ENCODE results near the gene ZNF787. TPM values are rescaled to one million over a fixed set of nuclear protein-coding genes. Genes with fewer than 3 reads are reported as not detected.
A peak's percentile ranks its signal among the peaks of the same experiment; 100 is the strongest.

ZNF787 gene
- total and polyA plus RNA-seq, 4 donors, result 6.6 to 25.5 (median 18.0) TPM

GRCh38 chr19:56132316-56132822 lies 11.3 kb upstream of the ZNF787 start:
- no peaks in the 10 kb centered on the region for H3K27me3 ChIP-seq (ENCODE audit: control insufficient read depth in 1 of 2, insufficient read depth in 2 of 2, low read length in 1 of 2)
- H3K9me3 ChIP-seq (ENCODE audit: control insufficient read depth, low read length), result no peaks in the 10 kb centered on the region
- no peaks in the 10 kb centered on the region for H3K36me3 ChIP-seq (ENCODE audit: control insufficient read depth in 1 of 2, insufficient read depth in 2 of 2, low read length in 1 of 2)
- DNase-seq, result no peak
- peak overlapping the region; percentile 67 to 80 for H3K27ac ChIP-seq (ENCODE audit: low read depth in 1 of 2, low read length in 2 of 2)
- ATAC-seq (ENCODE audit: low FRiP score), result peak; percentile 81
- WGBS, 2 donors, result 4 to 8% methylated on average over 14 of the region's 14 CpGs
- H3K4me1 ChIP-seq (ENCODE audit: control insufficient read depth in 1 of 2, insufficient read depth in 2 of 2, low read length in 2 of 2), result no peaks in the 10 kb centered on the region
- intact Hi-C loops (cut with DNase I), result no loop called here
- no peak overlapping the region for H3K4me3 ChIP-seq (ENCODE audit: low read length in 2 of 2)

GRCh38 chr19:56131651-56132050 lies 10.6 kb upstream of the ZNF787 start:
- ATAC-seq (ENCODE audit: low FRiP score), result no peak
- no peak for DNase-seq
- Histone ChIP-seq H3K4me1 (ENCODE audit: control insufficient read depth in 1 of 2, insufficient read depth in 2 of 2, low read length in 2 of 2) (no peaks in the 10 kb centered on the region), H3K27me3 (ENCODE audit: control insufficient read depth in 1 of 2, insufficient read depth in 2 of 2, low read length in 1 of 2) (no peaks in the 10 kb centered on the region), H3K27ac (ENCODE audit: low read depth in 1 of 2, low read length in 2 of 2) (peak overlapping the region in 1 of 2 donors; percentile 34), H3K36me3 (ENCODE audit: control insufficient read depth in 1 of 2, insufficient read depth in 2 of 2, low read length in 1 of 2) (no peaks in the 10 kb centered on the region), H3K4me3 (ENCODE audit: low read length in 2 of 2) (no peak overlapping the region), H3K9me3 (ENCODE audit: control insufficient read depth, low read length) (no peaks in the 10 kb centered on the region)
- intact Hi-C loops (cut with DNase I), result no loop called here
- WGBS, 2 donors, result 91 to 98% methylated on average over 8 of the region's 8 CpGs

GRCh38 chr19:56130006-56130405 lies 8.9 kb upstream of the ZNF787 start:
- no peak overlapping the region for H3K27ac ChIP-seq (ENCODE audit: low read depth in 1 of 2, low read length in 2 of 2)
- DNase-seq, result no peak
- H3K27me3 ChIP-seq (ENCODE audit: control insufficient read depth in 1 of 2, insufficient read depth in 2 of 2, low read length in 1 of 2), result no peaks in the 10 kb centered on the region
- no peak overlapping the region for H3K4me3 ChIP-seq (ENCODE audit: low read length in 2 of 2)
- no peaks in the 10 kb centered on the region for H3K9me3 ChIP-seq (ENCODE audit: control insufficient read depth, low read length)
- WGBS, 2 donors, result 78 to 85% methylated on average over 7 of the region's 7 CpGs
- no peaks in the 10 kb centered on the region for H3K36me3 ChIP-seq (ENCODE audit: control insufficient read depth in 1 of 2, insufficient read depth in 2 of 2, low read length in 1 of 2)
- no peak for ATAC-seq (ENCODE audit: low FRiP score)
- intact Hi-C loops (cut with DNase I), result no loop called here
- H3K4me1 ChIP-seq (ENCODE audit: control insufficient read depth in 1 of 2, insufficient read depth in 2 of 2, low read length in 2 of 2), result no peaks in the 10 kb centered on the region

- ATAC-seq (ENCODE audit: low FRiP score) (no peak), DNase-seq (no peak)
- intact Hi-C loops (cut with DNase I), result loop anchor here in 1 of 2 donors (10.0 kb wide), 2 partner anchors 472 to 1662 kb away; partner anchors contain the start of genes LENG9 and U2AF2
- no peaks in the 10 kb centered on the region for H3K27me3 ChIP-seq (ENCODE audit: control insufficient read depth in 1 of 2, insufficient read depth in 2 of 2, low read length in 1 of 2)
- 85 to 89% methylated on average over 19 of the region's 19 CpGs for WGBS, 2 donors
- no peaks in the 10 kb centered on the region for H3K9me3 ChIP-seq (ENCODE audit: control insufficient read depth, low read length)
- H3K4me1 ChIP-seq (ENCODE audit: control insufficient read depth in 1 of 2, insufficient read depth in 2 of 2, low read length in 2 of 2), result no peaks in the 10 kb centered on the region
- H3K36me3 ChIP-seq (ENCODE audit: control insufficient read depth in 1 of 2, insufficient read depth in 2 of 2, low read length in 1 of 2), result no peaks in the 10 kb centered on the region
- H3K4me3 ChIP-seq (ENCODE audit: low read length in 2 of 2), result no peak overlapping the region
- no peak overlapping the region for H3K27ac ChIP-seq (ENCODE audit: low read depth in 1 of 2, low read length in 2 of 2)
These were observed 6.1 kb upstream of the ZNF787 start for GRCh38 chr19:56126983-56127780.

GRCh38 chr19:56125806-56126590 lies 4.9 kb upstream of the ZNF787 start:
- DNase-seq (no peak), ATAC-seq (ENCODE audit: low FRiP score) (no peak)
- intact Hi-C loops (cut with DNase I), result loop anchor here in 1 of 2 donors (10.0 kb wide), 2 partner anchors 471 to 1661 kb away; partner anchors contain the start of genes LENG9 and U2AF2
- WGBS, 2 donors, result 76 to 79% methylated on average over 16 of the region's 16 CpGs
- no peaks in the 10 kb centered on the region for H3K36me3 ChIP-seq (ENCODE audit: control insufficient read depth in 1 of 2, insufficient read depth in 2 of 2, low read length in 1 of 2)
- no peaks in the 10 kb centered on the region for H3K27me3 ChIP-seq (ENCODE audit: control insufficient read depth in 1 of 2, insufficient read depth in 2 of 2, low read length in 1 of 2)
- no peak overlapping the region for H3K27ac ChIP-seq (ENCODE audit: low read depth in 1 of 2, low read length in 2 of 2)
- H3K4me3 ChIP-seq (ENCODE audit: low read length in 2 of 2), result no peak overlapping the region
- H3K9me3 ChIP-seq (ENCODE audit: control insufficient read depth, low read length), result no peaks in the 10 kb centered on the region
- no peaks in the 10 kb centered on the region for H3K4me1 ChIP-seq (ENCODE audit: control insufficient read depth in 1 of 2, insufficient read depth in 2 of 2, low read length in 2 of 2)

- no peak for ATAC-seq (ENCODE audit: low FRiP score)
- intact Hi-C loops (cut with DNase I), result loop anchor here in 1 of 2 donors (10.0 kb wide), 2 partner anchors 470 to 1660 kb away; partner anchors contain the start of genes LENG9 and U2AF2
- Histone ChIP-seq H3K9me3 (ENCODE audit: control insufficient read depth, low read length) (no peaks in the 10 kb centered on the region), H3K4me1 (ENCODE audit: control insufficient read depth in 1 of 2, insufficient read depth in 2 of 2, low read length in 2 of 2) (no peaks in the 10 kb centered on the region), H3K36me3 (ENCODE audit: control insufficient read depth in 1 of 2, insufficient read depth in 2 of 2, low read length in 1 of 2) (no peaks in the 10 kb centered on the region), H3K4me3 (ENCODE audit: low read length in 2 of 2) (no peak overlapping the region), H3K27ac (ENCODE audit: low read depth in 1 of 2, low read length in 2 of 2) (no peak overlapping the region), H3K27me3 (ENCODE audit: control insufficient read depth in 1 of 2, insufficient read depth in 2 of 2, low read length in 1 of 2) (no peaks in the 10 kb centered on the region)
- WGBS, 2 donors, result 89 to 93% methylated on average over 4 of the region's 4 CpGs
- no peak for DNase-seq
These were observed 3.5 kb upstream of the ZNF787 start for GRCh38 chr19:56124578-56124977.

- no peak overlapping the region for H3K27ac ChIP-seq (ENCODE audit: low read depth in 1 of 2, low read length in 2 of 2)
- no peak for ATAC-seq (ENCODE audit: low FRiP score)
- 90 to 92% methylated on average over 16 of the region's 16 CpGs for WGBS, 2 donors
These were observed 2.3 kb upstream of the ZNF787 start for GRCh38 chr19:56123266-56123891.

More at GRCh38 chr19:56123266-56123891, 2.3 kb upstream of the ZNF787 start:
- DNase-seq, result no peak
- H3K27me3 ChIP-seq (ENCODE audit: control insufficient read depth in 1 of 2, insufficient read depth in 2 of 2, low read length in 1 of 2), result no peaks in the 10 kb centered on the region
- no peaks in the 10 kb centered on the region for H3K4me1 ChIP-seq (ENCODE audit: control insufficient read depth in 1 of 2, insufficient read depth in 2 of 2, low read length in 2 of 2)
- H3K9me3 ChIP-seq (ENCODE audit: control insufficient read depth, low read length), result no peaks in the 10 kb centered on the region
- no peaks in the 10 kb centered on the region for H3K36me3 ChIP-seq (ENCODE audit: control insufficient read depth in 1 of 2, insufficient read depth in 2 of 2, low read length in 1 of 2)
- intact Hi-C loops (cut with DNase I), result loop anchor here in 1 of 2 donors (10.0 kb wide), 2 partner anchors 469 to 1659 kb away; partner anchors contain the start of genes LENG9 and U2AF2
- H3K4me3 ChIP-seq (ENCODE audit: low read length in 2 of 2), result no peak overlapping the region

Data from aorta (tissue), 5 donors.